Stimulated activated CD8-positive, alpha-beta memory T cell treated with anti-CD3 and anti-CD28 coated beads, Interleukin-4, amount 100 ng/mL, for 24 hours (primary cell): ENCODE data around the gene SARM1.

Experiments used
- DNase-seq: peaks from one replicate; pipeline ENCODE4 v3.0.0-alpha.2; 2020; ENCODE audit warnings: low read depth

SARM1 gene

GRCh38 chr17:28341516-28341915 is 30.0 kb upstream of the SARM1 start:
- no peak for DNase-seq

- no peak for DNase-seq
Observed at GRCh38 chr17:28342313-28342712, 29.2 kb upstream of the SARM1 start.

GRCh38 chr17:28343491-28343932 is 28.0 kb upstream of the SARM1 start:
- no peak for DNase-seq

GRCh38 chr17:28344011-28344410 is 27.5 kb upstream of the SARM1 start:
- no peak for DNase-seq

- DNase-seq = no peak
Observed at GRCh38 chr17:28344435-28344901, 27.0 kb upstream of the SARM1 start.

- DNase-seq = no peak
Observed at GRCh38 chr17:28345419-28346198, 25.9 kb upstream of the SARM1 start.

- no peak for DNase-seq
Observed at GRCh38 chr17:28346199-28346580, 25.3 kb upstream of the SARM1 start.

GRCh38 chr17:28346746-28347246 is 24.7 kb upstream of the SARM1 start:
- no peak for DNase-seq

- no peak for DNase-seq
Observed at GRCh38 chr17:28347261-28347891, 24.1 kb upstream of the SARM1 start.

- DNase-seq = no peak
Observed at GRCh38 chr17:28348979-28349378, 22.5 kb upstream of the SARM1 start.

GRCh38 chr17:28350271-28350670 is 21.2 kb upstream of the SARM1 start:
- no peak for DNase-seq

GRCh38 chr17:28357061-28357900 is 14.2 kb upstream of the SARM1 start, which contains the start of gene POLDIP2:
Gene POLDIP2, minus strand, starts transcription at chr17:28357527. Its CDS starts 79 bp downstream, at chr17:28357448.
- DNase-seq = peak; percentile 95

GRCh38 chr17:28357901-28358197 is 13.6 kb upstream of the SARM1 start:
- DNase-seq = no peak

GRCh38 chr17:28363186-28363585 is 8.3 kb upstream of the SARM1 start:
- no peak for DNase-seq

GRCh38 chr17:28363776-28364650 is 7.5 kb upstream of the SARM1 start:
- no peak for DNase-seq

GRCh38 chr17:28364665-28365363 is 6.7 kb upstream of the SARM1 start, which contains the start of gene SEBOX:
Gene SEBOX, minus strand, starts transcription at chr17:28365199. Its CDS starts 48 bp downstream, at chr17:28365151.
- DNase-seq = no peak

GRCh38 chr17:28365487-28365886 is 6.0 kb upstream of the SARM1 start:
- no peak for DNase-seq

- DNase-seq = no peak
Observed at GRCh38 chr17:28366605-28367004, 4.9 kb upstream of the SARM1 start.

- no peak for DNase-seq
Observed at GRCh38 chr17:28367641-28368305, 3.7 kb upstream of the SARM1 start.

GRCh38 chr17:28368306-28368831 is 3.1 kb upstream of the SARM1 start:
- DNase-seq = no peak
